OCI-LY7 (cell line): ENCODE data around the gene ADCY5. TPM values are rescaled to one million over a fixed set of nuclear protein-coding genes. Genes with fewer than 3 reads are reported as not detected.

Experiments
- BruUV-seq: library from RNA; stranded (reverse); fragments of 400-500 nt; replicated peaks from 2 replicates; lab custom pipeline; 2021; lab: Mats Ljungman, UMichigan
- CTCF ChIA-PET: fragments of 300-600 bp; sonication (Branson Sonifier 250); formaldehyde crosslinking; loops from one replicate; lab custom pipeline; 2022; ENCODE audit warnings: antibody characterized with exemption; ENCODE audit not compliant: unreplicated experiment; lab: Charles Lee
- POLR2A ChIA-PET: fragments of 300-600 bp; sonication (Branson Sonifier 250); formaldehyde crosslinking; loops from one replicate; lab custom pipeline; 2022; ENCODE audit warnings: antibody characterized with exemption; lab: Charles Lee
- DNase-seq: peaks from one replicate; pipeline ENCODE4 v3.0.0-alpha.2; 2015; ENCODE audit warnings: low spot score
- H2AFZ ChIP-seq: fragments of 200-600 bp; sonication (generic), shearing (Covaris generic); 2 replicates; pipeline ENCODE4 v1.6.1; 2014; ENCODE audit warnings: mild to moderate bottlenecking, antibody characterized with exemption, low read length, moderate library complexity
- H3K27ac ChIP-seq: fragments of 200-600 bp; sonication (generic); 2 replicates; pipeline ENCODE4 v1.5.1; 2014; ENCODE audit warnings: mixed run types, low read depth, mild to moderate bottlenecking, moderate library complexity, low read length, inconsistent platforms; ENCODE audit not compliant: poor library complexity, severe bottlenecking
- H3K36me3 ChIP-seq: fragments of 200-600 bp; sonication (generic); 2 replicates; pipeline ENCODE4 v1.6.1; 2014; ENCODE audit warnings: mild to moderate bottlenecking, antibody characterized with exemption, low read length, moderate library complexity, mixed read lengths; ENCODE audit not compliant: insufficient read depth
- H3K4me1 ChIP-seq: fragments of 200-600 bp; sonication (generic); 2 replicates; pipeline ENCODE4 v1.5.1; 2014; ENCODE audit warnings: mild to moderate bottlenecking, low read length; ENCODE audit not compliant: insufficient read depth, poor library complexity, severe bottlenecking
- H3K4me2 ChIP-seq: fragments of 200-600 bp; sonication (generic); 2 replicates; pipeline ENCODE4 v1.6.1; 2014; ENCODE audit warnings: mild to moderate bottlenecking, low read length
- H3K4me3 ChIP-seq: fragments of 200-600 bp; sonication (generic); 2 replicates; pipeline ENCODE4 v1.5.1; 2014; ENCODE audit warnings: mild to moderate bottlenecking, low read depth, low read length; ENCODE audit not compliant: poor library complexity, severe bottlenecking
- H3K79me2 ChIP-seq: fragments of 200-600 bp; sonication (generic); 2 replicates; pipeline ENCODE4 v1.6.1; 2016; ENCODE audit warnings: low read depth, mild to moderate bottlenecking, low read length, moderate library complexity, mixed read lengths; ENCODE audit not compliant: insufficient read depth
- H3K9me2 ChIP-seq: fragments of 200-600 bp; sonication (generic); 2 replicates; pipeline ENCODE4 v1.6.1; 2016; ENCODE audit warnings: mild to moderate bottlenecking, low read length, mixed read lengths; ENCODE audit not compliant: insufficient read depth
- H3K9me3 ChIP-seq: fragments of 200-600 bp; sonication (generic); 2 replicates; pipeline ENCODE4 v1.6.1; 2014; ENCODE audit warnings: mild to moderate bottlenecking, mixed run types, low read length, mixed read lengths
- H4K20me1 ChIP-seq: fragments of 200-600 bp; sonication (generic); 2 replicates; pipeline ENCODE4 v1.6.1; 2014; ENCODE audit warnings: mild to moderate bottlenecking, antibody characterized with exemption, low read length, moderate library complexity, mixed read lengths; ENCODE audit not compliant: insufficient read depth
- CTCF ChIP-seq: fragments of 200-600 bp; sonication (generic); conservative IDR thresholded peaks from 2 replicates; pipeline ENCODE4 v1.5.1; 2014; ENCODE audit warnings: mild to moderate bottlenecking, antibody characterized with exemption, low read length, moderate library complexity, mixed read lengths
- EZH2phosphoT487 ChIP-seq: fragments of 200-600 bp; sonication (generic); IDR thresholded peaks from 2 replicates; pipeline ENCODE4 v1.6.1; 2018; ENCODE audit warnings: low read depth, borderline replicate concordance, mild to moderate bottlenecking, mixed run types, antibody characterized with exemption, low read length, moderate library complexity, mixed read lengths
- intact Hi-C: fragments of 100-400 bp; cut with micrococcal nuclease; formaldehyde crosslinking; loops from one replicate; pipeline ENCODE4 v1.10.0; 2022; ENCODE audit not compliant: unreplicated experiment
- total RNA-seq, 2 experiments: library from RNA; depleted of rRNA in 1 of 2; stranded (reverse); fragments of >200 nt in 1 of 2; shearing (Covaris generic) in 1 of 2; gene quantifications; 2 replicates each; pipeline ENCODE4 v1.2.3, GENCODE V29; 2014 to 2022

The ADCY5 gene
- total RNA-seq, 2 experiments from 2014 or later: 0.03 to 0.63 TPM

GRCh38 chr3:123348471-123349200 lies 100.3 kb downstream of the ADCY5 start:
- H3K9me3 ChIP-seq: no peaks in the 10 kb centered on the region
- no peaks in the 10 kb centered on the region for H3K36me3 ChIP-seq
- POLR2A ChIA-PET: no interaction called here
- TF ChIP-seq EZH2phosphoT487: no peak
- TF ChIP-seq CTCF: no peak
- H3K27ac ChIP-seq: no peak overlapping the region
- no peak overlapping the region for H2AFZ ChIP-seq
- intact Hi-C loops: no loop called here
- BruUV-seq: no TSS peak
- H3K4me3 ChIP-seq: no peak overlapping the region
- no peak overlapping the region for H3K4me2 ChIP-seq
- H3K9me2 ChIP-seq: no peaks in the 10 kb centered on the region
- no peaks in the 10 kb centered on the region for H3K4me1 ChIP-seq
- CTCF ChIA-PET: no interaction called here
- no peaks in the 10 kb centered on the region for H4K20me1 ChIP-seq
- H3K79me2 ChIP-seq: no peaks in the 10 kb centered on the region
- no peak for DNase-seq

GRCh38 chr3:123347691-123348264 lies 101.1 kb downstream of the ADCY5 start:
- intact Hi-C loops: no loop called here
- BruUV-seq: no TSS peak
- H3K27ac ChIP-seq: no peak overlapping the region
- H3K4me1 ChIP-seq: no peaks in the 10 kb centered on the region
- no peak for TF ChIP-seq CTCF
- no peak for TF ChIP-seq EZH2phosphoT487
- H2AFZ ChIP-seq: no peak overlapping the region
- no peak overlapping the region for H3K4me3 ChIP-seq
- DNase-seq: no peak
- no peaks in the 10 kb centered on the region for H3K9me3 ChIP-seq
- no peaks in the 10 kb centered on the region for H3K79me2 ChIP-seq
- ChIA-PET CTCF (no interaction called here), POLR2A (no interaction called here)
- no peaks in the 10 kb centered on the region for H4K20me1 ChIP-seq
- H3K36me3 ChIP-seq: no peaks in the 10 kb centered on the region
- no peak overlapping the region for H3K4me2 ChIP-seq
- no peaks in the 10 kb centered on the region for H3K9me2 ChIP-seq

- intact Hi-C loops: no loop called here
- H3K4me2 ChIP-seq: no peak overlapping the region
- ChIA-PET POLR2A (interaction anchor here (0.6 to 0.7 kb wide), 2 partner anchors 60 to 961 kb away, joined by 3 read pairs; no protein-coding TSS in a partner anchor), CTCF (no interaction called here)
- H2AFZ ChIP-seq: no peak overlapping the region
- H3K79me2 ChIP-seq: no peaks in the 10 kb centered on the region
- DNase-seq: no peak
- TF ChIP-seq CTCF (no peak), EZH2phosphoT487 (no peak)
- no peaks in the 10 kb centered on the region for H3K4me1 ChIP-seq
- H4K20me1 ChIP-seq: no peaks in the 10 kb centered on the region
- H3K4me3 ChIP-seq: no peak overlapping the region
- H3K9me2 ChIP-seq: no peaks in the 10 kb centered on the region
- H3K9me3 ChIP-seq: no peaks in the 10 kb centered on the region
- no peaks in the 10 kb centered on the region for H3K36me3 ChIP-seq
- BruUV-seq: no TSS peak
- H3K27ac ChIP-seq: no peak overlapping the region
These were observed 101.7 kb downstream of the ADCY5 start for GRCh38 chr3:123347205-123347604.
